GM21529 (cell line): ENCODE results near the gene PKP1.

Experiments
- ATAC-seq: cut with Tn5 transposase; IDR thresholded peaks from one replicate; pipeline ENCODE4 v1.9.1; 2021; ENCODE audit not compliant: unreplicated experiment

The PKP1 gene

DNA sequence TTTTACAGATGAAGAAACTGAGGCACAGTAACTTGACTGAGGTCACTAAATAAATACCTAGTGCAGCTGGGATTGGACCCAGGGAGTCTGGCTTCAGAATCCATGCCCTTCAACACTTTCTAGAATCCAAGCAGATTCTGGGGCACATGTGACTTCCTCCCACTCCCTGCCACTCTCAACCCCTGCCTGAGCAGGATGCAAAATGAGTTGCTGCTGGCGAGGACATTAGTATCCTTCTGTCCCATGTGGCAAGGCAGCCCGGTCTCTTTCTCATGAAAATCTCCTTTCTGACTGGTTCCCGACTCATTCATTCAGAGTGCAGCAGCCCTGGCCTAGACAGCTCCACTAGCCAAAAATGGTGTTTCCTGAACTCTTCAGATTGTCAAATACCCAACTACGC, 65.8 kb downstream of the PKP1 start:
- no peak for ATAC-seq

DNA sequence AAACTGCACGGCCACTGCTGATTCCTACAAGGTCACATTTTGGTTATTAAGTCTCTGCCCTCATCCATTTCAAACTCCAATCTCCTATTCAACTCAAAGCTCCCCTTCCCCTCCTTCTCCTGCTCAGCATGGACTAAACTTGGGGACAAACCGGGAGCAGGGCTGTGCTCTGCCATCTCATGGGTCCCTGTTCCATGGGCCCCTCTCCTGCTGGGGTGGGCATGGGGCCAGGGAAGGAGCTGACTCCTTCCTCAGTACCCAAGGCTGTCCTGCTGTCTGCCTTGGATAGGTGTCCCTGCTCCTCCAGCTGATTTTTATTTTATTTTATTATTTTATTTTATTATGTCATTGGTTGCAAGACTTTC, 67.0 kb downstream of the PKP1 start:
- ATAC-seq, result no peak

DNA sequence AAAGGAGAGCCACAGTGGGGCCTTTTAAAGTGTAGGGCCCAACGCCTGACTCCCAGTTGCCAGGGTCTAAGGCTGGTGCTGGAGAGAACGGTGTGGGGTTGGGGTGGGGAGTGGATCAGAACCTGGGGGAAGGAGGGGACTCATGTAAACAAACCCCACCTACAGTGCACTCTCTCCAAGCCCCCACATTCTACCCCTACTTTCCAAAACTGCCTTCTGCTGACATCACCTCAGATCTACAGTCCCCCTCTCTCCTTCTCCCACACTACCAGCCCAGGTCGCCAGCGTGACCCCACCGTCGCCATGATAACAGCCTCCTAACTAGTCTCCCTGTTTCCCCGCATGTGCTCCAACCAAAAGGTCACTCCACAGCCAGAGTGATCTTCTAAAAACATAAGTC, 67.6 kb downstream of the PKP1 start:
- ATAC-seq, result no peak

DNA sequence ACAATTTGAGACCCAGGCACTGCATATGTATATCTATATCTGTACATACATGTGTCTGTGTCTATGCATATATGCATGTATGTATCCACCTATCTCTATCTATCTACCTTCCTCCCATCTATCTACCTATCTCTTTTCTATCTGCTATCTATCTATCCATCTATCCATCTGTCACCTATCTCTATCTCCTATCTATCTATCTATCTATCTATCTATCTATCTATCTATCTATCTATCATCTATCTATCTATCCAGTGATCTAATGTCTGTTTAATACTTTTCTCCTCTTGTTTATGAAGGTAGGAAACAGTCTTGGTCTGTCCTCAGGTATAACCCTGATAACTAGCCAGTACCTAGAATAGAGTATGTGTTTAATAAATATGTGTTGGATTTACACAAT, 68.3 kb downstream of the PKP1 start:
- no peak for ATAC-seq

DNA sequence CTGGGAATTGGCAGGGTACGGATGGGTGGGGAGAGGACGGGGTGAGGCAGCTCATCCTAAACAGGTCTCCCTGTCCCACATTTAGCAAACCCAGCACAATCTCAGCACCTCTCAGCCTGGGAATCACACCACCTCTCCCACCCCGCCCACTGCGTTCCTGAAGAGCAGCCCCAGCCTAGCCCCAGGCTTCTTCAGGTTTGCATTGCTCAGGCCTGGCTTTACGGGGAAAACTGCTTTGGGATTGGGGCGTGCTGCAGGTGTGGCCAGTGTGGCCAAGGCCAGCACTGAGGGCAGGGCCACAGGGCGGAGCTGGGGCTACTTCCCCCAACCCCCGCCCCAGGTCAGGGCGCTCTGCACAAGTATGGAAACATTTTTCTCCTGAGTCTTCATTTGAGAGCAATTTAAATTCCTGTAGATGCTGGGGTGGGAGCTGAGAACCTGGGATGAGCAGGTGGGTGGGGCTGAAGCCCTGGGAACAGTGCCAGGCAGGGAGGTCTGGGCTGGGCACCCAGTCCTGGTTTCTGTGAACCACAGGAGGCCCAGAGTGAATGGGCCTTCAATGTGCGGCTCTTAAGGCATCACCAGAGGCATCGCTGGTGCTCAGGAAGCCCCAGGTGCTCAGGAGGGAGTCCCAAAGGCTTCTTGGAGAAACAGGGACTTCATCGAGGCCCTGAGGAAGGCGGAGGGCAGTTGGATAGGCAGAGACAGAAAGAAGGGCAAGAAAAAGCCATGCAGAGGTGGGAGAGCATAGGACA, 70.1 kb downstream of the PKP1 start:
- ATAC-seq, result no peak

DNA sequence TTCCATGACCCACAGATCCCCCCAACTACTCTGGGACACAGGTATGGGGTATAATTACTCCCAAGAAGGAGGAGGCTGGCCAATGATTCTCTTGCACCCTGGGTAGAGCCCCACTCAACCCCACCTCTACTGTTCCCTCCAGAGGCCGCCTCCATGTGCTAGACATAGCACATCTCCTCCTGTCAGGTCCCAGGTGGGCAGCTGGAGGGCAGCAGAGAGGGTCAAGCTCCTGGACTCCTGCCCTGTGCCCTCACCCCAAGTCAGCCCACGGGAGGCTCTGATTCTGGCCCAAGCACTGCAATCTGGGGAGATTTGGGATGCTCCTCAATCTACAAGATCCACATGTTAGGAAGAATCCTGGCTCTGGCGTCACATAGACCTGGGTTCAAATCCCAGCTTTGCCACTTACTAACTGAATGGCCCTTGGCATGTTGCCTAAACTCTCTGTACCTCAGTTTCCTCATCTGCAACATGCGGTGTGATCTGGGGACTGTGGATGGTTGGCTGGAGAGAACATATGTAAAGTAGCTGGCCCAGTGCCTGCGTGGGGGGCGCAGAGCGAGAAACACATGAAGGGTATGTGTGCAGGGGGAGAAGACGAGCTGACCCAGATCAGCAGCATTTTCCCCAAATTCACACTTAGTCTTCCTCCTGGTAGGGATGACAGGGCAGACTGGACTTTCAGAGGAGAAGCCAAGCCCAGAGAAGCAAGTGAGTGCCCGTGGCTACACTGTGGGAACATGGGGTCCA, 71.0 kb downstream of the PKP1 start:
- no peak for ATAC-seq

DNA sequence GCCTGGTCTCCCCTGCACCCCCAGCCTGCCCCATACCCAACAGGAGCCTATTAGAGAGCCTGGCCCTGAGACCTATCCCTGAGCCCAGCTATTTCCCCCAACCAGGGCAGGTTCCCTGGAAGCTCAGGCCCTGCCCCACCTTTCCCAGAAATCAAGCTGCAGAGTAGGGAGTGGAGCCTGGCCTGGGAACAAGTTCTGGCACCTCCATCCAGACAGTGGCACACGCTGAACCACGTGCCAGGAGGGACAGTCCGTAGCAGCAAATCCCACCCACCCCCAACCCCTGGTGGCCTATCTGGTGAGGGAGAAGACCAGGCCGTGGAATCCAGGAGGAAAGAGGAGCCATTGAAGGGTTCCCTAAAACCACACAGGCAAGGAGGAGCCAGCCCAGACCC, 71.6 kb downstream of the PKP1 start:
- ATAC-seq, result no peak

DNA sequence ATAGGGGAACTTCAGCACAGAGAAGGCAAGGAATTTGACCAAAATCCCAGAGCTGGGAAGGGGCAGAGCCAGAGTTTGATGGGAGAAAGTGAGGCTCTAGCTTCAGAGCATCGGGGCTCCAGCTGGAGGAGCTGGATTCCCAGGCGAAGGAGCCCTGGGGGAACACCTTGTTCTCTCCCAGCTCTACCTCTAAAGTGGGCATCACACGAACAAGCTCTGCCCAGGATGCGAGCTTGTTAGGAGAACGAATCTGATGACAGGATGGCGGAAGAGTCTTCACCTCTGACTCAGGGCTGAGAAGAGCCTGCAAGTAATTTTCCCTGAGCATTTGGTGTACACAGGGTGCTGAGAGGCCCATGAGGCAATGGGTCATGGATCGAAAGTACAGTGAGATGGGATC, 72.2 kb downstream of the PKP1 start:
- no peak for ATAC-seq

DNA sequence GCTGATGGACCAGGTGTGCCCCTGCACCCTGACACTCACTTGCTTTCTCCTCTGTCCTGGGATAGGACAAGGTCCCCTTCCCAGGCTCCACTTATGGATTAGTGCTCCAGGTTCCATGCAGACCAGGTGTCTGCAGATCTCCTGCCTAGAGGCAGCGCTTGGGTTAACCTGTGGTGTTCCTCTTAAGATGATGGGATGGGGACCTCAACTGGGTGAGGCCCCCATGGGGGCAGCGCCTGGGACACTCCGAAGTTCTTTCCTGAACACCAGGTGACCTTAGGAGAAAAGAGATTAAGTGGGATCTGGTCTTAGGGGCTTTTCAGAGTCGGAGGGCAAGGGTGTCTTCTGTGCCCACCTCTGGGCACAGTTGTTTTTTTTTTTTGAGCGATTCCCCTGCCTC, 72.9 kb downstream of the PKP1 start:
- ATAC-seq, result no peak

DNA sequence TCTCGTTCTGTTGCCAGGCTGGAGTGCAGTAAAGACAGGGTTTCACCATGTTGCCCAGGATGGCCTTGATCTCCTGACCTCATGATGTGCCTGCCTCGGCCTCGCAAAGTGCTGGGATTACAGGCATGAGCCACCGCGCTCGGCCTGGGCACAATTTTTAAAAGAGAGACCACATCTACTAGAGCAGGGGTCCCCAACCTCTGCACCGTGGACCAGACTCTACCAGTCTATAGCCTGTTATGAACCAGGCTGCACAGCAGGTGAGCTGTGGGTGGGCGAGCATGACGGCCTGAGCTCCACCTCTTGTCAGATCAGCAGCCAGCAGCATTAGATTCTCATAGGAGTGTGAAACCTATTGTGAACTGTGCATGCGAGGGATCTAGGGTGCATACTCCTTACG, 73.4 kb downstream of the PKP1 start:
- ATAC-seq, result no peak

DNA sequence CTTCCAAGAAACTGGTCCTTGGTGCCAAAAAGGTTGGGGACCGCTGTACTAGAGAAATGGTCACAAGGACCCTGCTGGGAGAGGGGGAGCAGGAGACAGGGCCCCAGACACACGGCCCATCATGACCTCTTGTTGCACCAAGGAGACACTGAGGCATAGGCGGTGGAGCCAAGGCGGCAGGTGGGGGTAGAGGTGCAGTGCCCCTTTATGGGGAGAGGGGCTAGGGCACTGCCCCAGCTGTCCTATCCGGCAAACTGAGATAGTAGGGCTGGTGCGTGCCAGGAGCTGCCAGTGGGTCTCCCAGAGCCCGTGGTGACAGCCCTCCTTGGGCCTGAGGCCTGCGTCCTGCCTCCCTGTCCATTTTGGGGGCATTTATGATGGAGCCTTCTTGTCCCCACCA, 73.9 kb downstream of the PKP1 start:
- ATAC-seq, result no peak

DNA sequence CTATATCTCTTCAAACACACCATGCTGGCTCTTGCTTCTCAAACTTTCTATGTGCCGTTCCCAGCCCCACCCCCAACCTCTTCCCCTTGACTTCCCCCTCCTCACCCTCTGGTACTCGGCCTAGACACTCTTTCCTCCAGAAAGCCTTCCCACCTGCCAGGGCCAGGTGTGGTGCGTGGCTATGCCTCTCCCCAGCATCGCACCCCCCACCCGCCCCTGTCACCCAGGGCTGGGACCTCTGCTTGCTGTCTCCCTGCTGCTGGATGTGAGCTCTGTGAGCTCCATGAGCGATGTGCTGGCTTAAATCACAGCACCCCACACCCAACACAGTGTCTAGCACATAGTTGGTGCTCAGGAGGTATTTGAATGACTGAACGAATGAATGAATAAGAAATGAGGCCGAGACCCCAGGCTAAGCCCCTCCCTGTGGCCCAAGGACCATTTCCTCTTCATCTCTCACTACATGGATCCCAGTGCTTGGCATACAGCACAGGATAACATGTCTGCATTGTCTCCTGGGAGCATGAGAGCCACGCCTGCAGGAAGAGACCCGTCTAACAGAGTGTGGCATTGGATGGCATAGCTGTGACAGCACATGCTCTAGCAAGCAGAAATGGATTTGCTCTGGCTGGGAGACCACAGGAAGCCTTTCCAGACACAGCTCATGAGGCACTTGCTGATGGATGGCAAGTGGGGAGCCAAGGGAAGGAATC, 74.5 kb downstream of the PKP1 start:
- no peak for ATAC-seq

DNA sequence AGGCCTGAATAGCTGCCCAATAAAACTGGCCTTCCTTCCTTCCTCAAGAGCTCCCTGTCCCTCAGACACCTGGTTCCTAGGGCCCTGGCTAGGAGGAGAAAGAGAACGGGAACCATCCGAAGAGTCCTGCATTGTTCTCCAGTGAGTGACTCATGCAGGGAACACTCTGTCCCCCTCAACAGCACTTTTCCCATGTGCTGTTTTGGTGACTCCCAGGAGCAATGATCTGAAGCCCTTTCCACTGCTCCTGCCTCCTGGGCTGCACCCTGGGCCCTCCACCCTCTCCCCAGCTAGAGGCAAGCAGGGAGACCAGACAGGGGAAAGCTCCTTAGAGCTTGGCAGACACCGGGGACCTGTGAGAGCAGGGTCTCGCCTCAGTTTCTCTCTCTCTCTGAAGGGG, 75.3 kb downstream of the PKP1 start:
- no peak for ATAC-seq

DNA sequence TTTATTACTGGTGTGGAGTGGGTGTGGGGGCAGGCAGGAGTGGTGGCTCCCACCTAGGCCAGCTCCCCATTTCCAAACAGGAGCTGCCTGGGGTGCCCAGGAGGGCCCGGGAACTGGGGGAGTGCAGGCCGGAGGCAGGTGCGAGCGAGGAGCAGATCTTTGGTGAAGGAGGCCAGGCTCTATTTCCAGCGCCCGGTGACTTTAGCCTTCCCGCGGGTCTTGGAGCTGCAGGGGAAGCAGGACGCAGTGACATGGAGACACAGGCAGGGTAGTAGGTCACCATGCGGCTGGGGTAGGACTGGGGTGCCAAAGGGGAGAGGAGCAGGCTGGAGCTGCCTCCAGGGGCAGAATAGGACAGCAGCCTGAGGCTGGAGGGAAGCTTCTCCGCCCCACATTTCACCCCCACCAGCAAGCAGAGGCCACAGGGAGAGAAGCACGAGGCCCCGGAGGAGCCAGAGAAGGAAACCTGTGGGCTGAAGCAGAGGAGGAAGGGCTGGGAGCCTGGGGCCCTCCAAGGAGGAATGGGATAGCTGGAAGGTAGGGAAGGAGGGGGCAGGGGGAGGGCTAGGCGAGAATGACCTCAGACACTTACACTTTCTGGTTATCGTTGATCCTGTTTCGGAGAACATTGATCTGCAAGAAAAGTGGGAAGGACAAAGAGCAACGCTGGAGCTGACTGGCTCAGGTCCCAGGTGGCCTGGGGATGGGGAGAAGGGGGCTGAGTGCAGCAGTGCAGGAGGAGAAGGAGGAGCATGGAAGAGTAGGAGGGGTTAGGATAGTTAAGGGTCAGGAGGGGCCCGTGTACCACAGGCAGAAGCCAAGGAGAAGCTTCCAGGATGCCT, 75.9 kb downstream of the PKP1 start:
- no peak for ATAC-seq

DNA sequence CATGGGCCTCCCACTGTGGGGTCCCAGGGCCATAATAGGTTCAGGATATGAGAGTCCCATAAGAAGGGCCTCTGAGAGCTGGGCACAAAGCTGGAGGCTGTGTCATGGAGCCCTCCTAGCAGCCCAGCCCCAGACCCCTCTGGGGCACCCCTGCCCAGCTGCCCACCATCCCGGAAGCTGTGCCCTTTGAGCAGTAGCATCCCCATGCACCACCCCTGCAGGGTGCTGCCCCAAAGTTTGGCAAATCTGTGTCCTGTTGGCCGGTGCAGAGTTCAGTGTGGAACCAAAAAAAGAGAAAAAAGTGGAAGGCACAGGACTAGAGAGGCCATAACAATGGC, 76.5 kb downstream of the PKP1 start:
- no peak for ATAC-seq

DNA sequence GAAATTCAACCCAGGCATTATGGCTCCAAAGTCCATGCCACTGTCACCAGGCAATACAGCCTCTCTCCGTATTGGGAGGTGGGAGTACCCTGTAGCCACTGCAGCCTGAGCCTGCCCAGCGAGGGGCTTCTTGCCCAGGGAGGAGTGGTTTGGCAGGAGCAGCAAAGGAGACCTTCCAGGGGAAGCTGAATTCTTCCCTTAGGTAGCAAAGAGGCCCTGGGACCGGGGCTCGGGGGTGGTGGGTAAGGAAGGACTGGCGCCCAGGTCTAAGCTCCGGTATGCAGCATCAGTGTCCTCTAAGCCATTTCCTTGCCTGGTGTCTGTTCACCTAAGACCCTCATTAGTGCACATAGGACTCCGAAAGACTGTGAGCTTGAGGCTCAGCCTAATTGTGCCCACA, 77.2 kb downstream of the PKP1 start:
- ATAC-seq, result no peak

DNA sequence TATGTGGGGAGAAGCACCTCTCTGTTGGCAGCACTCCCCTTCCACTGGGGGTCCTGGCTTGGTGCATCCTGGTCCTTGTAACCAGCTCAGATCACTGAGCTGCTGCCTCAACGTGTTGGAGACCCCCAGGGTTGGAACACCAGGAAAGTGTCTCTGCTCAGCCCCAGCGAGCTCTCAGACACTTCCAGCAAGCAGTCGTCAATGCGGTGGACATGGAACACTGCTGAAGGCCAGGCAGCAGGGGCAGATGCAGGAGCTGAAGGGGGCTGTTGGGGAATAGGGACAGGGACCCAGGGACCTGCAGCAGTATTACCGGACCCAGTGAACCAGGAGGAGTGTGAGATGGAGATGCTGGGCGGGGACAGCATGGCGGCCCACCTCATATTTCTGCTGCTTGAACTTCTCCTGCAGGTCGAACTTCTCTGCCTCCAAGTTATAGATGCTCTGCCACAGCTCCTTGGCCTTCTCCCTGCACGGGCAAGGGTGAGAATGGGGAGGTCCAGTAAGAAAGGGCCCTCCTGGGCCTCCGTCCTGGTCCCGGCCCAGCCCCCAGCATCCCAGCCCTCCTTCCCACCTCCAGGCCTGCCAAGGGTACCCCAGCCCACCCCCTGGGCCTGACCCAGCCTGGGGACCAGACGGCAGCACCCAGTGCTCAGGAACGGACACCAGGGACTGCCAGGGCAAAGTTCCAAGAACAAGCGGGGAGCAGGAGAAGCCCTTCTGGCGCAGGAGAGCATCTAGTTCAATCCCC, 77.8 kb downstream of the PKP1 start:
- no peak for ATAC-seq

DNA sequence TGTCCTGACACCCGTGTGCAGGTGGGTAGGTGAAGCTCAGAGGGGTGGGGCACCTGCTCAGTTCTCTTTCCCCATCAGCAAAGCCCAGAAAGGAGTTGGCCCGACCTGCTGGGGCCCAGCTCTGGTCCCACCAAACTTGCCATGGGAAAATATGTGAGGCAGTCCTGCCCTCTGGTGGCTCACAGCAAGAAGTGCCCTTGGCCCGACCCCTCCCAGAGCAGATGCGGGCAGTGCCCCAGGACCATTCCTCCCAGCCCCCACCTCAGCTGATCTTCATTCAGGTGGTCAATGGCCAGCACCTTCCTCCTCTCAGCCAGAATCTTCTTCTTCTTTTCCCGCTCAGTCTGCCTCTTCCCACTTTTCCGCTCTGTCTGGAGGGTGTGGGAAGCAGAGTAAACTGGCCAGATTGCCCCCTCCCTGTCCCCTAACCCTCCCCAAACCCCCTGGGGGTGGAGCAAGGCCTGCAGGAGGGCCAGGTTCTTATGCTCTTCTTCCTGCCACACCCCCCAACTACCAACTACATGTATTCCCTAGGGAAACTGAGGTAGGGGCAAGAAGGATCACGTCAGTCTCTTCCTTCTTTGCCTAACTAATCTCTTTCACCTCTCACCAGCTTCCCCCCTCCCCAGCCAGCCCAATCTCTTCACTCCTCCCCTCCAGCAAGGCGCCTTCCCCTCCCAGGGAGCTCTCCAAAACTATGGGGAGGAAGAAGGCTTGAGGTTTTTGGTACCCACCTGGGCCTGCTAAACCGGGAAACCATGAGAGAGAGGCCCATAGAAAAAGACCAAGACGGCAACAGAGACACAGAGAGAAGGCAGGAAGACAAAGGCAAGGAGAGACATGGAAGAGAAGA, 78.6 kb downstream of the PKP1 start:
- no peak for ATAC-seq

DNA sequence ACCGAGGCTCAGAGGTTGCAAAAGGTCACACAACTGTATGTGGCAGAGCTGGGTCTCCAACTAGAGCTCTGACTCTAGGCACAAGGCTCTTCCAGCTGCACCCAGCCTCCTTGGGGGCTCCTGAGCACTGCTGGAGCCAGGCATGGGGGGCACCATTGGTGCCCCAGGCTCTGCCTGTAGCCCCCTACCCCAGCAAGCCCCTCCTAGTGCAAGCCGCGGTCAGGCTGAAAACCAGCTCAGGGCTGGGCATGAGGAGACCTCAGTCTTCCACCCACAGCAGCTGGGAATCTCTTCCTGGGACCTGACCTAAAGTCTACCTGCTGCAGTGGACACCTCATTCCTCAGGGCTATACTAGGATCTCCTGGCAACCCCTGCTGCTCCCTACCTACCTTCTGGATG, 79.6 kb downstream of the PKP1 start:
- ATAC-seq, result no peak

DNA sequence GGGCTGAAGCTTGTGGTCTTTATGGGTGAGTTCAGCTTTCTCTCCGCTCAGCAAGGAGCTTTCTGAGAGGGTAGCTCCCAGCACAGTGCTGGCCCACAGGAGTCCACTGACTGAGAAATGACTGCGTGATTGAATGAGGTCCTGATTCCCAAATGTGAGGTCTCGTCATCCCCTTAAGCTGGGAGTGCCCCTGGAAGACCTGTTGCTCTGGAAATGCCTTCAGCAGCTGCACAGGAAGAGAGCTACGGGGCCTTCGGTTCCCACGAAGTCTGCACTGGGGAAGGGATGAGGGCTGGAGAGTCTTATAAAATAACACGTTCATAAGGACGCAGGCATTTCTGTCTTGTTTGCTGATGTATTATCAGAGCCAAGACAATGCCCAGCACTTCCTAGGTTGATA, 80.2 kb downstream of the PKP1 start:
- no peak for ATAC-seq
